LNCaP clone FGC (cell line): ENCODE results near the gene WEE1.
A peak's percentile ranks its signal among the peaks of the same experiment; 100 is the strongest.

Experiments
- DNase-seq: peaks from one replicate; pipeline ENCODE4 v3.0.0-alpha.2; 2011; ENCODE audit warnings: low read depth
- H3K4me3 ChIP-seq: 2 replicates; pipeline ENCODE4 v1.5.1; 2011; ENCODE audit warnings: mild to moderate bottlenecking, low read depth, low read length, control low read depth
- CTCF ChIP-seq: IDR thresholded peaks from 2 replicates; pipeline ENCODE4 v1.5.1; 2012; ENCODE audit warnings: mild to moderate bottlenecking; ENCODE audit not compliant: control insufficient read depth, insufficient read depth; ENCODE audit errors: extremely low read depth

Gene WEE1

GRCh38 chr11:9571763-9572115 is 1.7 kb upstream of the WEE1 start:
- H3K4me3 ChIP-seq = no peak overlapping the region
- no peak for TF ChIP-seq CTCF
- DNase-seq = no peak

- H3K4me3 ChIP-seq = peak overlapping the region; percentile 70
- no peak for TF ChIP-seq CTCF
- no peak for DNase-seq
These were observed 528 bp downstream of the WEE1 start for GRCh38 chr11:9573775-9574621.

DNA sequence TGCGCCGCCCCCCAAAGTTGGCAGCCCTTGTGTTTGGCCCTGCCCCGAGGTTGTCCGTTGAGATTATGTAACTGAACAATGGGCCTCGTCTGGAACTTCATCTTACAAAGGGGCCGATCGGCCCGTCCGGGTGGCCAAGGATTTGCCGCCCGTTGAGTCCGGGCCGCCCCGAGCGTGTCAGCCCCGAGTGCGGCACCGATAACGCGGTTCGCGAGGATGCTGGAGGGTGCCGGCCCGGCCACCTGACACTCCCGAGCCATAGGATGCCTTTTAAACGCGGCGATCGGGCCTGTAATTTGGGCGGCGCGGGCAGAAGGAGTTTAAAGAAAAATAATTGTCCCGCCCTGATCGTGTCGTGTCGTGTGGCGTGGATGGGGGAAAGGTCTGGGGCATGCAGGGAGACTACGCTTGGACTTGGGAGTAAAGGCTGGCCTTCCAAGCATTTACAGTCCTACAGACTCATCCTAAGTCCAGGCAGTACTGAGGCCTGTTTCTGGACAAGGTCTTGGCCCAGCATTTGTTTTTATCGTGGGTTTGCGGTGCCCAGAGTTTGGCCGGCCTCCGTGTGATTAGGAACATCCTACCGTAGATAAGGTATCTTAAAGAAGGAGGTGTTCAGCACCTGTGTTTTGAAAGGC is 1.3 kb downstream of the WEE1 start:
- TF ChIP-seq CTCF = no peak
- H3K4me3 ChIP-seq = peak overlapping the region; percentile 70
- DNase-seq = no peak

- H3K4me3 ChIP-seq = peak overlapping the region; percentile 70
- DNase-seq = peak; percentile 84
- TF ChIP-seq CTCF = no peak
These were observed 2.1 kb downstream of the WEE1 start for GRCh38 chr11:9575260-9576240.

- no peak for DNase-seq
- H3K4me3 ChIP-seq = no peak overlapping the region
- TF ChIP-seq CTCF = no peak
These were observed 3.4 kb downstream of the WEE1 start for GRCh38 chr11:9576701-9577381.

GRCh38 chr11:9577556-9577955 is 4.1 kb downstream of the WEE1 start:
- no peak for TF ChIP-seq CTCF
- DNase-seq = no peak

More at GRCh38 chr11:9577556-9577955, 4.1 kb downstream of the WEE1 start:
- H3K4me3 ChIP-seq = no peak overlapping the region
